ENCODE measurements around the gene FHL1. TPM values are rescaled to one million over a fixed set of nuclear protein-coding genes. Genes with fewer than 3 reads are reported as not detected.

Gene FHL1
- polyA plus RNA-seq, 1 donor, result 111 TPM

DNA sequence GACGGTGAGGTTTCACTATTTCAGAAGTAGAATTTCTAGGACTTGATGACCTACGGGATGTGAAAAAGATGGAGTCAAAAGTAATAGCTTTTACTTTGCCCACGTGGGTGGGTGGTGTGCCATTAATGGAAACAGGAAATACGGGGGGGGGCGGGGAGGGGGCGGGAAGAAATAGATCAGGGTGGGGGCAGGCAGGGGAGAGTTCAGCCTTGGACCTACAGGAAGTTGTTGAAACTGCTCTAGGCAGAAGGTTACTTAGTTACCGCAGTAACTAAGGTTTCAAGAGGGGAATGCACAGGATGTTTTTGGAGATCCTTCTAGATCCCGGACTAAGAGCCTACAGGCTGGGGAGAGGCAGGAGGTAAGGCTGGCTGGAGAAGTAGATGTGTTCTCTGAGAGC lies 3.6 kb upstream of the FHL1 start:
- H3K9me3 ChIP-seq (ENCODE audit: control insufficient read depth, low read depth, low read length), result no peaks in the 10 kb centered on the region
- no peaks in the 10 kb centered on the region for H3K36me3 ChIP-seq (ENCODE audit: control insufficient read depth, insufficient read depth, low read length)
- no peak overlapping the region for H3K27ac ChIP-seq (ENCODE audit: low read length)
- peaks cover 9% of the 10 kb centered on the region for H3K27me3 ChIP-seq (ENCODE audit: control insufficient read depth, insufficient read depth, low read length)
- WGBS (ENCODE audit: insufficient coverage, low lambda C conversion rate), result no CpG with 5 or more reads among the region's 8 CpGs
- no peak overlapping the region for H3K4me3 ChIP-seq (ENCODE audit: low read length)
- no peaks in the 10 kb centered on the region for H3K4me1 ChIP-seq (ENCODE audit: control insufficient read depth, insufficient read depth, low read length)
- no peak for DNase-seq

DNA sequence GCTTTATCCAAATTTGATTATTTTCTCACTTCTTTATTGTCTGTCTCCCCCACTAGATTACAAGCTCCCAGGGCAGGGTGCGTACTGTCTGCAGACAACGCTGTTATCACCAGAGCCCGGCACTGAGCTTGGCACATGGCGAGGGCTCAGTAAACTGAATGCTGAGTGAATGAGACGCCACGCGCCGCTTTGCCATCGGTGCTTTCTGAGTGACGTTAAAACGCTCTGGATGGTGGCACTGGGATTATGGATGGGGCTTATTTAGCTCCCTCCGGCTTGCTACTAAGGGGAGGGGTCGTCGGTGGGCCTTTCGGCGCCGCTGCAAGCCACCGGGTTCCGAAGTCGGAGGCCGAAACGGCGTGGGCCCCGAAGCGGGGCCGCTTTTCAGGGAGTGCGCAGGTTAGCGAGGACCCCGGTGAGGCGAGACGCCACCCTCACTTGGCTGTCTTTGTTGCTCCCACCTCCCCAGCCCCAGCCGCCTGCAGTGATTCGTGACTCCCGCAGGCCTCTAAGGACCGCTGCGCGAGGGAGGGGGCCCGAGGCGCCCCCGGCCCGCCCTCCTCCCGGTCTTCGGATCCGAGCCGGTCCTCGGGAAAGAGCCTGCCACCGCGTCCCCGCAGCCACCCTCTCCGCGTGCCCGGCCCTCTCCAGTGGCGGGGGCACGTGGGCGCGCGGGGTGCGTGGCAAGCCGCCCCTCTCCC lies 569 bp upstream of the FHL1 start:
- Histone ChIP-seq H3K36me3 (ENCODE audit: control insufficient read depth, insufficient read depth, low read length) (no peaks in the 10 kb centered on the region), H3K9me3 (ENCODE audit: control insufficient read depth, low read depth, low read length) (no peaks in the 10 kb centered on the region), H3K4me3 (ENCODE audit: low read length) (peak overlapping the region; percentile 40), H3K27me3 (ENCODE audit: control insufficient read depth, insufficient read depth, low read length) (peaks cover 9% of the 10 kb centered on the region), H3K4me1 (ENCODE audit: control insufficient read depth, insufficient read depth, low read length) (no peaks in the 10 kb centered on the region), H3K27ac (ENCODE audit: low read length) (peak overlapping the region; percentile 58)
- no CpG with 5 or more reads among the region's 59 CpGs for WGBS (ENCODE audit: insufficient coverage, low lambda C conversion rate)
- peak in 1 of 2 donors; percentile 18 for DNase-seq

DNA sequence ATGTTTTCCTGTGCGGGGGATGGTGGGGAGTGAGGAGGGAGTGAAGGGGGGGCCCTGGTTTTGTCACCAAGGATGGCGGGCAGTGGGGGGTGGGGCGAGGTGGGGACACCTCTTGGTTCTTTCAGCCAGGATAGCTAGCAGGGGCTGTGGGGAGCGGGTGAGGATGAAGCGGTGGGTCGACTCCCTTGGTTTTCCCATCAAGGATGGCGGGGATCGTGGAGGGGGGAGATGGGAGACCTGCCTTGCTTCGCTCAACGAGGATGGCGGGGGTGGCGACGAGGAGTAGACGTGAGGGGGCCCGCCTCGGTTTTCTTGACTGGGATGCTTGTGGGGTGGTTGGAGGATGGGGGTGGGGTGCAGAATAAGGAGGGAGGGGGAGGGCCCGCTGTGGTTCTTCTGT lies 643 bp downstream of the FHL1 start:
- peak overlapping the region; percentile 39 for H3K4me3 ChIP-seq (ENCODE audit: low read length)
- H3K36me3 ChIP-seq (ENCODE audit: control insufficient read depth, insufficient read depth, low read length), result no peaks in the 10 kb centered on the region
- WGBS (ENCODE audit: insufficient coverage, low lambda C conversion rate), result no CpG with 5 or more reads among the region's 17 CpGs
- no peaks in the 10 kb centered on the region for H3K4me1 ChIP-seq (ENCODE audit: control insufficient read depth, insufficient read depth, low read length)
- peaks cover 9% of the 10 kb centered on the region for H3K27me3 ChIP-seq (ENCODE audit: control insufficient read depth, insufficient read depth, low read length)
- no peaks in the 10 kb centered on the region for H3K9me3 ChIP-seq (ENCODE audit: control insufficient read depth, low read depth, low read length)
- H3K27ac ChIP-seq (ENCODE audit: low read length), result no peak overlapping the region
- no peak for DNase-seq

DNA sequence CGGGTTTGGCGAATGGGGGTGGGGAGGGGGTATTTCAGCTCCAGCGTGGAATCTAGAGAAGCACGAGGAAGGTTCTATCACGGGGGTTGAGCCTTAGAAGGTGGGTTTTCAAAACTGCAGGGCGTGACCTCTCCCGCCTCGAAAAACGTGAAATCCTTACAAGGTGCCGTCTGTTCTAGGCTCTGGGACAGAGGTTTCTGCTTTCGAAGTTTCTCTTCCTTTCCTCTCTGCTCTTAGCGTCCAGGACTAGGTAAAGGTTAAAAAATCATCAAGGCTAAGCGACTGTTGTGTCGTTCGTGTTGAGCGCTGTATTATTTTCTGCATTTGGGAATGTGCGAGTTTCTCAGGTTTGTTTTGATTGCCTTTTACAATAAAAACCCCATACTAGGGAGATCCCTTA lies 1.1 kb downstream of the FHL1 start:
- no peak for DNase-seq
- H3K36me3 ChIP-seq (ENCODE audit: control insufficient read depth, insufficient read depth, low read length), result no peaks in the 10 kb centered on the region
- peak overlapping the region; percentile 67 for H3K27ac ChIP-seq (ENCODE audit: low read length)
- no CpG with 5 or more reads among the region's 17 CpGs for WGBS (ENCODE audit: insufficient coverage, low lambda C conversion rate)
- peaks cover 9% of the 10 kb centered on the region for H3K27me3 ChIP-seq (ENCODE audit: control insufficient read depth, insufficient read depth, low read length)
- no peaks in the 10 kb centered on the region for H3K9me3 ChIP-seq (ENCODE audit: control insufficient read depth, low read depth, low read length)
- no peaks in the 10 kb centered on the region for H3K4me1 ChIP-seq (ENCODE audit: control insufficient read depth, insufficient read depth, low read length)
- H3K4me3 ChIP-seq (ENCODE audit: low read length), result peak overlapping the region; percentile 38

DNA sequence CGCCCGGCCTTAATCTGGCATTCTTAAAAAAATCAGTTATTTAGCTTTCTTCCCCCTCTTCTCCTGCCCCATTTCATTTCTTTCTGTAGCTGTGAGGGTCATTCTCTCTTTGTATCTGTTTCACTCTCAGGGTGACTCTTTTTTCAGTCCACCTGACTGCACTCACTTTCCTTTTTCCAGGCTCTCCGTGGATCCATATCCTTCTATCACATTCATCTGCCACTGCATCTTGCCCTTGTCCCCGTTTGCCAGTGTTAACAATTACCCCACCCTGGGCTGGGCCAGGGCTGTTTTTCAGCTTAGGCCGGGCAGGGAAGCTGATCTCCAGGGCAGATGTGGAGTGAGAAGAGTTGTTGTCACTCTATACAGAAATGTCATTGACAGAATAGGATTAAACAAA lies 7.7 kb downstream of the FHL1 start:
- no peaks in the 10 kb centered on the region for H3K4me1 ChIP-seq (ENCODE audit: control insufficient read depth, insufficient read depth, low read length)
- no peaks in the 10 kb centered on the region for H3K36me3 ChIP-seq (ENCODE audit: control insufficient read depth, insufficient read depth, low read length)
- no peaks in the 10 kb centered on the region for H3K27me3 ChIP-seq (ENCODE audit: control insufficient read depth, insufficient read depth, low read length)
- no peaks in the 10 kb centered on the region for H3K9me3 ChIP-seq (ENCODE audit: control insufficient read depth, low read depth, low read length)
- no CpG with 5 or more reads among the region's 5 CpGs for whole genome bisulfite sequencing (ENCODE audit: insufficient coverage, low lambda C conversion rate)
- H3K4me3 ChIP-seq (ENCODE audit: low read length), result no peak overlapping the region
- no peak for DNase-seq
- H3K27ac ChIP-seq (ENCODE audit: low read length), result no peak overlapping the region

DNA sequence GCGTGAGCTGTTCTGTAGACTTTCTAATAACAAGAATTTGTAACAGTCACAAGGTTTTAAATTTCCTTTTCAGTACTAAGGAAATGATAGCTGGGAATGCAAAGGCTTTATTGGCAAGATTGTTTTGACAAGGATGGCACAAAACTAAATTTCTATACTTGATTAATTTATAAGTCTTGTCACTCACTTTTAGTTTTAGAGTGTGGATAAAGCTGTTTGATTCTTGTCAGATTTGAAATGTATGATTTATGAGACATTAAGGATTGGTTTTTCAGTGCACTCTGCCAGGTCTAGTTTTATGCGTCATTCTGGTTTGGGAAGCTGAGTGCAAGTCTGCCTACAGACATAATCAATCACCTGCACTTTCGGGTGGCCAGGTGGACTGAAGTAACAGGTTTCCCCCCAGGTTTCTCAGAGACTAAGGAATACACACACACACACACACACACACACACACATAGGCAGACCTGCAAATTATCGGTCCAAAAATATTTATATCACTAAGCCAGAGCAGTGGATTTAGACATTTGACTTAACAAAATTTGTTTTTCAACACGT lies 9.3 kb downstream of the FHL1 start:
- no peak overlapping the region for H3K27ac ChIP-seq (ENCODE audit: low read length)
- no peaks in the 10 kb centered on the region for H3K4me1 ChIP-seq (ENCODE audit: control insufficient read depth, insufficient read depth, low read length)
- WGBS (ENCODE audit: insufficient coverage, low lambda C conversion rate), result no CpG with 5 or more reads among the region's 5 CpGs

DNA sequence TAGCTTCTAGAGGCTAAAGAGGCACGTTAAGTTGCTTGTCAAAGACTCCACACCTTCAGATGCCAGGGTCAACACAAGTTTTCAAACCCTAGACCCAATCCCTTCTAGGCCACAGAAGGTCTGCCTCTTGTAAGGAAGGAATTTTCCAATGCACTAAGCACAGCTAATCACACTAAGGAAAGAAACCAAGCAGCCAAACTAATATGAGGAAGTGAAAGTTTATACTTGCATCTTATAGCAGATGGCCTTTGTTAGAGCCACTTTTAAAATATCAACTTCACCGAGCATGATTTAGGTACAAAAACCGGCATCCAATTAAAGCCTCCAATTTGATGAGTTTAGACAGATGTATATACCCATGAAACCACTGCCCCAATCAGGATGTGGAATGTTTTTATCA lies 9.9 kb downstream of the FHL1 start:
- DNase-seq, result no peak
- no peaks in the 10 kb centered on the region for H3K27me3 ChIP-seq (ENCODE audit: control insufficient read depth, insufficient read depth, low read length)
- H3K27ac ChIP-seq (ENCODE audit: low read length), result no peak overlapping the region
- H3K36me3 ChIP-seq (ENCODE audit: control insufficient read depth, insufficient read depth, low read length), result no peaks in the 10 kb centered on the region
- no peaks in the 10 kb centered on the region for H3K9me3 ChIP-seq (ENCODE audit: control insufficient read depth, low read depth, low read length)
- no peak overlapping the region for H3K4me3 ChIP-seq (ENCODE audit: low read length)
- H3K4me1 ChIP-seq (ENCODE audit: control insufficient read depth, insufficient read depth, low read length), result no peaks in the 10 kb centered on the region
- no CpG with 5 or more reads among the region's 3 CpGs for WGBS (ENCODE audit: insufficient coverage, low lambda C conversion rate)

More for the DNA sequence above, 9.3 kb downstream of the FHL1 start:
- no peak overlapping the region for H3K4me3 ChIP-seq (ENCODE audit: low read length)
- H3K27me3 ChIP-seq (ENCODE audit: control insufficient read depth, insufficient read depth, low read length), result no peaks in the 10 kb centered on the region
- H3K36me3 ChIP-seq (ENCODE audit: control insufficient read depth, insufficient read depth, low read length), result no peaks in the 10 kb centered on the region
- no peak for DNase-seq
- no peaks in the 10 kb centered on the region for H3K9me3 ChIP-seq (ENCODE audit: control insufficient read depth, low read depth, low read length)

DNA sequence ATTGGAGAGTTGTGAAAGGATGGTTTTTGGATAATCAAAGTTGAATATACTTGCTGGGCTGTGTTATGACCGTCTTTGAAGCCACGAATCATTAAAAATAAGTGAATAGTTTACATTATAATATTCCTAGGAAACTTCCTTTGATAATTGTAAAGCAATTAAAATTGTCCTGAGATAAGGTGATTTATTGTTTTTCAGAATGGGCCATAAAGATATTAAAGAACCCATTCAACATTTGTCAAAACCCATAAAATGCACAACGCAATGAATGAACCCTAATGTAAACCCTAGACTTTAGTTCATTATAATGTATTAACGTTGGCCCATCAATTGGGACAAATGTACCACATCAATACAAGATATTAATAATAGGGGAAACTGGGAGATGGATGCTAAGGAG lies 11.4 kb downstream of the FHL1 start:
- Histone ChIP-seq H3K27me3 (ENCODE audit: control insufficient read depth, insufficient read depth, low read length) (no peaks in the 10 kb centered on the region), H3K36me3 (ENCODE audit: control insufficient read depth, insufficient read depth, low read length) (no peaks in the 10 kb centered on the region), H3K27ac (ENCODE audit: low read length) (no peak overlapping the region), H3K4me1 (ENCODE audit: control insufficient read depth, insufficient read depth, low read length) (no peaks in the 10 kb centered on the region), H3K9me3 (ENCODE audit: control insufficient read depth, low read depth, low read length) (no peaks in the 10 kb centered on the region), H3K4me3 (ENCODE audit: low read length) (no peak overlapping the region)
- WGBS (ENCODE audit: insufficient coverage, low lambda C conversion rate), result no CpG with 5 or more reads among the region's 4 CpGs
- no peak for DNase-seq

DNA sequence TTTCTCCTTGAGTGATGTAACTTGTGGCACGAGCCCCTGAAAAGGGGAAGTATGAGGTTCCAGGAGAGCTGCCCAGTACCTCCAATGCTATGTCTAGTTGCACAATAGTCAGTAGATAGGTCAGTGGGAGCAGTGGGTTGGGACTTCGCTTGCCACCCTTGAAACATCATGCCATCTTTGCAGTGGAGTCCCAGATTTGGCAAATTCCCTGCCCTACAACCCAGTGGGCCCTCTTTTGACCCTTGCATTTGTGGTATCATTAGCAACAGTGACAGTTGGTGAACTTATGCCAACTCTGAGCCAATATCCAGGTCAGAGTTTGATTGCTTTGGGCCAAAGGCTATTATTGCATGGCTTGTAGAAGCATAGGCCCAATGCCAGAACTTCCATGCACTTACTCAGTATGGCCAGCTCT lies 12.3 kb downstream of the FHL1 start:
- no peaks in the 10 kb centered on the region for H3K27me3 ChIP-seq (ENCODE audit: control insufficient read depth, insufficient read depth, low read length)

DNA sequence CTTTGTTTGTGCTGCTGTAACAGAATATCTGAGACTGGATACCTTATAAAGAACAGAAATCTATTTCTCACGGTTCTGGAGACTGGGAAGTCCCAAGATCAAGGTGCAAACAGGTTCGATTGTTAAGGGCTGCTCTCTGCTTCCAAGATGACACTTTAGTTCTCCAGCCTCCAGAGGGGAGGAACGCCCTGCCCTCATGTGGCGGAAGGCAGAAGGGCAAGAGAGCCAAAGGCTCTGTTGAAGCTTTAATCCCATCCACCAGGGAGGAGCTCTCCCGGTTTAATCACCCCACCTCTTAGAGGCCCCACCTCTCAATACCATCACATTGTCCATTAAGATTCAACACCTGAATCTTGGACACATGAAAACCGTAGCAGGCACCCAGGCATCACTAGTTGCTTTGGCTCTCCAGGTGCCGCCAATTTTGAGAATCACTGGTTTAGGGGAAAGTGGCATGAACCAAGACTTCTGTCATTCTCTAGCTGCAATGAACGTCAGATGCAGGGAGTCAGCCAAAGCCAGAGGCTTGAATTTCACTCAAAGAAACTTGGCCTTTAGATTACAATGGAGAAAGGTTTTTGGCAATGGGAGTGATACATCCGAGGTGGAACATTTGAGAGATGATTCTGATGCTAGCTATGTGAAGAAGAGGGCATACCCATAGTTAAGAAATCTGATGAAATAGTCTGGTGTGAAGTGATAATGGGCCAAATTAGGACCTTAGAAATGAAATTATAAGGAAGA lies 15.7 kb downstream of the FHL1 start:
- WGBS (ENCODE audit: insufficient coverage, low lambda C conversion rate), result 100% methylated on average over 1 of the region's 9 CpGs
- Histone ChIP-seq H3K27me3 (ENCODE audit: control insufficient read depth, insufficient read depth, low read length) (no peaks in the 10 kb centered on the region), H3K4me1 (ENCODE audit: control insufficient read depth, insufficient read depth, low read length) (no peaks in the 10 kb centered on the region), H3K27ac (ENCODE audit: low read length) (no peak overlapping the region), H3K36me3 (ENCODE audit: control insufficient read depth, insufficient read depth, low read length) (no peaks in the 10 kb centered on the region), H3K9me3 (ENCODE audit: control insufficient read depth, low read depth, low read length) (no peaks in the 10 kb centered on the region), H3K4me3 (ENCODE audit: low read length) (no peak overlapping the region)
- DNase-seq, result no peak

More for the DNA sequence above, 12.3 kb downstream of the FHL1 start:
- Histone ChIP-seq H3K9me3 (ENCODE audit: control insufficient read depth, low read depth, low read length) (no peaks in the 10 kb centered on the region), H3K4me1 (ENCODE audit: control insufficient read depth, insufficient read depth, low read length) (no peaks in the 10 kb centered on the region), H3K4me3 (ENCODE audit: low read length) (no peak overlapping the region), H3K36me3 (ENCODE audit: control insufficient read depth, insufficient read depth, low read length) (no peaks in the 10 kb centered on the region), H3K27ac (ENCODE audit: low read length) (no peak overlapping the region)
- DNase-seq, result no peak
- no CpG with 5 or more reads among the region's 2 CpGs for WGBS (ENCODE audit: insufficient coverage, low lambda C conversion rate)
